NCI-H2029 treated with DMSO at 0.1 percent for 48 hours (cell line): Measurements from ENCODE around the gene C1orf210.

Source experiments
- DNase-seq: peaks from one replicate; lab custom pipeline; 2025; lab: John Stamatoyannopoulos, UW

C1orf210 gene

DNA sequence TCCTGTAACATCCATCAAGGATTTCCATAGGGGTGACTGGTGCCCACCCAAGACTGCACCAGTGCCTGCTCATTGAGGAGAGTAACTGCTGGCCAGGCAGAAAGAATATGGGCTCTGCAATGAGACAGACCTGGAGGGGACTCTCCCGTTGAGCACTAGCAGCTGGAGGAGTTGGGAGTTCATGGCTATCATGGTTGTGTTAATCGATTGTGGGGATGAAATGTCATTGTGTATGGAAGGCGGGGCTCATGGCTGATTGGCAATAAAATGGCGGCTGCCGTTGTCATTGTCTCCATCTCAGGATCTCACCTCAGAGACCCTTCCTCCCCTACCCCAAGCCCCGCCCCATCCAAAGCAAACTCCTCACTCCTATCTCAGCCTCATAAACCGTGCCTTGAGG is 11.7 kb downstream of the C1orf210 start:
- DNase-seq: no peak

DNA sequence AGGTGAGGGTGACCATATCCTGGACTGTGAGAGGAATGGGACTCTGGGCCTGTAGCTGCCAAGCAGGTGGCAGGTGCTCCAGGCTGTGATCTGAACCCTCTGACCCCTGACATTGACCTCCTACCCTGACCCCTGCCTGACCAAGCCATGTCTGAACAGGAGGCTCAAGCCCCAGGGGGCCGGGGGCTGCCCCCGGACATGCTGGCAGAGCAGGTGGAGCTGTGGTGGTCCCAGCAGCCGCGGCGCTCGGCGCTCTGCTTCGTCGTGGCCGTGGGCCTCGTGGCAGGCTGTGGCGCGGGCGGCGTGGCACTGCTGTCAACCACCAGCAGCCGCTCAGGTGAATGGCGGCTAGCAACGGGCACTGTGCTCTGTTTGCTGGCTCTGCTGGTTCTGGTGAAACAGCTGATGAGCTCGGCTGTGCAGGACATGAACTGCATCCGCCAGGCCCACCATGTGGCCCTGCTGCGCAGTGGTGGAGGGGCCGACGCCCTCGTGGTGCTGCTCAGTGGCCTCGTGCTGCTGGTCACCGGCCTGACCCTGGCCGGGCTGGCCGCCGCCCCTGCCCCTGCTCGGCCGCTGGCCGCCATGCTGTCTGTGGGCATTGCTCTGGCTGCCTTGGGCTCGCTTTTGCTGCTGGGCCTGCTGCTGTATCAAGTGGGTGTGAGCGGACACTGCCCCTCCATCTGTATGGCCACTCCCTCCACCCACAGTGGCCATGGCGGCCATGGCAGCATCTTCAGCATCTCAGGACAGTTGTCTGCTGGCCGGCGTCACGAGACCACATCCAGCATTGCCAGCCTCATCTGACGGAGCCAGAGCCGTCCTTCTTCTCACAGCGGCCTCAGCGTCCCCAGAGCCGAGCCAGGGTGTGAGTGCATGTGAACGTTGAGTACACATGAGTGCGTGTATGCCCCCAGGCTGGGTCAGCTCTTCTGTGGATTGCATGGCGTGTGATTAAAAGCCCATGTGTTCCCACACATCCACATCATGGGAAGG is 12.5 kb downstream of the C1orf210 start:
- no peak for DNase-seq

DNA sequence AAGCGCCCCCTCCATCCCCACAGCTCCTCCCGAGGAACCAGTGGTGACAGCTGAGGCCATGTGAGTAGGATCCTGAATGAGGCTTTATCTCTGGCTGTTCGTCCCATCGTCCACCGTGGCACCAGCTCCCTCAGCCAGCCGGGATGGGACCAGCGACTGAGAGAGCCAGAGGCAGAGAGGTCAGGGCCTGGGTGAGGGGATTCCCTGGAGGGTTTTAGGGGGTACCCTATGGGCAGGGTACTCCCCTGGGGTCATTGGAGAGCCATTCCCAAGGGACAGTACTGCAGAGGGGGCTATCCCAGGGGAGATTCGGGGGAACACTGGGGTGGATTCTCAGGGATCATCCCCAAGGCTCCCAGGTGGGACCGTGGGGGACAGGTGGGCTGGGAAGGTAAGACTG is 13.2 kb downstream of the C1orf210 start:
- no peak for DNase-seq

DNA sequence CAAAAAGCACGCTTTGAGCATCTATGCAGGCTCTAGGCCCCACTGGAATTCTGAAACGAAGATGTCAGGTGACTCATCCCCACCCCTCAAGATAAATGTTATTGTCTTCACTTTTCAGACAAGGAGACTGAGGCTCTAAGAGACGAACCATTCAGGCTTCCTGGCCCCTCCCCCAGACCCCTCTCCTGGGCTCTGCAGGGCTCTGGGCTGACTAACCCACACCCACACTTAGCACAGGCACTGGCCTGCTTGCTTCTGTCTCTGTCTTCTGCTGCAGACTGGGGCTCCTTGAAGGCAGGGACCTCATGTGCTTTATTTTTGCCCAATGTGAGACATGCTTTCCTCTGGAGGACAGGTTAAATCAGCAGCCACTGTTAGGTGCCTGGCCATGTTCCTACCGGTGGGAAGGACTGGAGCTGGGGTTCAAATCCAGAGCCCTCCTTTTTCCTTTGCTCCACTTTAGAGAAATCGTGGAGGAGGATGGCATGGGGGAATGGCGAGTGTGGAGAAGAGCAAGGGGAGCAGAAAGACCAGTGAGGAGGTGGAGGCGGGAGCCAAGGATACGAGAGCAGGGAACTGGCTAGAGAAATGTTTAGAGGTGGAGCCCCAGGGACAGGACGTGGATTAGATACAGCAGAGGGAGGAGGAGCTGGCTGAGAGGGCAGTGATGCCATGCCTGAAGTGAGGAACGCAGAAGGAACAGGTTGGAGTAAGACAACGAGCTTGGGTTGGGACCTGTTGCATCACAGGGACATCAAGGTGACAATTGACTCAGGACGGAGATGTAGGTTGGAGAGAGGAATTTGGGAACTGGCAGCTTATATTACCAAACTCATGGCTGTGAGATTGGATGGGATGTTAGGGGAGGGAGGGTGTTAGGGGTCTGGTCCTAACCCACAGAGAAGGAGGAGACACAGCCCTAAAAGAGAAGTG is 13.9 kb downstream of the C1orf210 start:
- DNase-seq: no peak

DNA sequence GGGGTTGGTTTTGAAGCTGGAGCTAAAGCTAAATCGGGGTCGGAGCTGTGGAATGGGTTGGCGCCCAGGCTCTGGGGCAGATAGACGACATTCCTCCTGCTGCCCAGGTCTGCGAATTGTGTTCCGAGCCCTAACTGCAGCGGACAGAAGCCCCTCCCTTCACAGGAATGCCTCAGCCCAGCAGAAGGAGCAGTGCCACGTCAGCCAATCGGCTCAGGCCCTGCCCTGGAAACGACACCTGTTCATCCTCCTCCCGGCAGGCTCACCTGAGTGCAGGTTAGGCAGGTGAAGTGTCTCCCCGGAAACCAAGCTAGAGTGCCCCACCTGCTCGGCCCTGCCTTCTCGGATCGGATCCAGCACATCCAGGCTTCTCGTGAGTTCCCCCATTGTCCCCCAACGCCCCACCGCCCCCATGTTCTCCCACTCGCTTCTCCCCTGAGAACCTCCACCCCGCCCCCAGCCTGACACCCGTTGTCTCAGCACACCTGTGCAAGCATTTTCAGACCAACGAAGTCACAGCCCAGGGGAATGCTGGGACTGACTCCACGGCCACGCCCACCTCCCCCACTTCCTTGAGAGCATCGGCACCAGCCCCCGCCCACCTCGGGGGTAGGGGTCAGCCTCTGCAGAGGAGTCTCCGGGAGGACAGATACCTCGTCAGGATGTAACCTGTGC is 14.8 kb downstream of the C1orf210 start:
- DNase-seq: peak; percentile 87

DNA sequence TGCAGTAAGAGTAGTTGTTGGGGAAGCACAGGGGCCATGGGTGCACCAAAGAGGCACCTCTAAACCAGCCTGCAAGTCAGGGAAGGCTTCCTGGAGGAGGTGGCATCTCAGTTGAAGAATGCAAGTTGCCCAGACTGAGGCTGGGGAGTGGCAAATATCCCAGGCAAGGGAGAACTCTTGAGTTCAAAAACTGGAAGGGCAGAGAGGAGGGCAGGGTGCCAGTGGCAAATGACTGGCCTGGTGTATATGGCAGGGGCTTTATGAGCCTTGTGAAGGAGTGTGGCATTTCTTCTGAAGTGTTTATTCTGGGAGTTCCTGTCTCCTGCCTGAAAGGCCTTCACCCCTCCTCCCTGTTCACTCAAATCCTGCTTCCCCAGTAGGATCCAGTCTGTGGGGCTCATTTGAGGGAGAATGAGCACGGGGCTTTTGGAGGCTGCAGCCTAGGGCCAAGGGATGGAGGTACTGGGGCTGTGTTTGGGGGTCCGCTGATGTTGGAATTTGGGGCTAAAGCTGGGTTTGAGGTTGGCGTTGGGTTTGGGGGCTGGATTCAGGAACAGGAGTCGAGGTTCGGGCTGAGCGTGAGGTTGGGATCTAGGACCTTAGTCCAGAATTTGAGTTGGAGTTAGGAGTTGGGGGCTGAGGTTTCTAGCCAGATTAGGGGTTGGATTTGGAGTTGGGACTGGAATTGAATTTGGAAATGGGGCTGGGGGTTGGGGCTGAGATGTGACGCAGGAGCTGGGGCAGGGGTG is 15.6 kb downstream of the C1orf210 start, which contains the start of gene TMEM125:
TMEM125 (plus strand) TSS at position 357 of the 749 bp plus-strand sequence. CDS start 2,740 bp downstream, outside the sequence.
- peak; percentile 98 for DNase-seq

DNA sequence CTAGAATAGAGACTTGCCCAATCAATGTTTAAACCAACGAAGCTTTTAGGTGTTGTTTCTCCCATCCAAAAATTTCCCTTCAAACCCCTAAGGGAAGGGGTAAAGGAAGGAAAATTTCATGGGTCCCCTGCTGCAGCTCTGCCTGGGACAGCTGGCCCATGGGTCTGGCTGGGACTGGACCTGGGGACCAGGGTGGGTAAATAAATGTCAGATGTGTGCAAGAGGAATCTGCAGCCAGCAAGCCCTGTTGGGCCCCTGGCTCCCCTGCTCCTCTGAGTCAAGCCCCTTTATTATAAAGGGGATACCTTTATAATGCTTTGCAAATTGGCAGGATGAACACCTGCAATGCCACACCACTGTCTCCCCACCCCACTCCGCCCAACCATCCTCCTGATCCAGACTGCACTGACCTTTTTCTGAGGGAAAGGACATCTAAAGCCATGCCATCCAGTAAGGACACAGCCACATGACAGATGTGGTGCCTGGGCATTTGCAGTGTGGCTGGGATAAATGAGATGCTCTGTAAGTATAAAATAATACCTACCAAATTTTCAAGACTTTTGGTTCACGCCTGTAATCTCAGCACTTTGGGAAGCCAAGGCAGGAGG is 17.5 kb downstream of the C1orf210 start:
- no peak for DNase-seq

DNA sequence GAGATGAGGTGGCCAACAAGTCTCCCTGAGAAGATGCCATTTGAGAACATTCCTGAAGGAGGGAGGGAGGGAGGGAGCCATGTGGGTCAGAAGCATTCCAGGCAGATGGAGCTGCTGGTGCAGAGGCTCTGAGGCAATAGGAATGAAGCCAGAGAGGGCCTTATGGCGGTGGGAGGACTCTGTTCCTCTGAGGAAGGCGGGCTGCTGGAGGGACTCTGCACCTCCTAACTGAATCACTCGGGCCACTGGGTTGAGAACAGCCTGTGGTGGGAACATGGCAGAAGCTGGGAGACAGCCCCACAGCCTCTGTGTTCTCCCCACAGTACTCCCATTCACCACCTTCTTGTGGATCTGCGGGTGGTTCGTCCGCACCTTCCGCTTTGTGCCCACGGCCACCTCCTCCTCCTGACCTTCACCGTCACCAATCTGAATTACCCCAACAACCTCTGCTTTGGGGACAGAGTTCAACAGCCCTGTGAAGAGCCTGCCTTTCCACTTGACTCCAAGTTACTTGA is 18.0 kb downstream of the C1orf210 start:
- no peak for DNase-seq

DNA sequence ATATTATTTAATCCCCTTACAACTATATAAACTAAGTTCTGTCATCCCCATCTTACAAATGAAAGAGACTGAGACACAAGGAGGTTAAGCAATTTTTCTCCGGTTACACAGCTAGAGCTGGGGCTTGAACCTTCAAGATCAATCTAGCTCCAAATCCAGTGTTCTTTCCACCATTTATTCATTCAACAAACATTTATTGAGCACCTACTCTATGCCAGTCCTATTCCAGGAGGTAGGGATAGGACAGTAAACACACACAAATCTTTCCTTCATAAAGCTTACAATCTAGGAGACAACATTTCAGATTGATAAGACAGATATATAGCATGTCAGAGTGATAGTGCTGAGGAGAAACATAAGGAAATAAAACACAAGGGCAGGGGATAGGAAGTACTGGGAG is 18.5 kb downstream of the C1orf210 start:
- no peak for DNase-seq

DNA sequence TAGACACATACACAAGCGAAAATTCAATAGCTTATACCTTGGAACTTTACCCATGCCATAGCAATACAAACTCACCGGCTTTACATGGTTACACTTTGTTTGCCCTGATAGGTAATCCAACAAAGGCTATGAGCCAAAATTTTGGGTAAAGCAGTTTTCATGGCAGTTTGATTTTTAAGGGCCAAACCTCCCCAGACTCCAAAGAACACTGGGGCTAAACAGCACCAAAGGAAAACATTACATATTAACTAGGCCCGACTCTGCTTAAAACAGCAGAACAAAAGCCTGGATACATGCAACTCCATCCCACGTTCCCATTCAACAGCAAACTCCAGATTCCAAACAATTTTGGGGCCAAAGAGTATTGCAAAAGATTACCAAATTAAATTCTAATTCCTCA is 19.9 kb downstream of the C1orf210 start:
- DNase-seq: no peak

DNA sequence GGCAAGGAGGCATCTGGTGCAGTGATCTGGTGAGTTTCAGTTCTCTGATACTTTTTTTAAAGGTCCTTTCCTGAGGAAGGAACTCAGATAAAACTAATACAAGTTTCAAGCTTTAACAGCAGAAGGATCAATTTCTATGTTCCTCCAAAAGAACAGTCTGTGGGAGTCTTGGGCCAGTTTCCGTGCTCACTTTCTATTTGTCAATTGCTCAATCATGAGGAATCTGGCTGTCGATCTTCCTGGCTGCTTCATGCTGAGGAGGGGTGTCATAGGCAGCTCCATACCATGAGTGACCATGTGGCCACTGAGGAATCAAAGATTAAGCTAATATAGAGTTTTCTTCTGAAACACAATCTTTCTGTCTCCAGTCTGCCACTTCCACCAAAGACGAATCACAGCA is 27.0 kb downstream of the C1orf210 start:
- DNase-seq: no peak

DNA sequence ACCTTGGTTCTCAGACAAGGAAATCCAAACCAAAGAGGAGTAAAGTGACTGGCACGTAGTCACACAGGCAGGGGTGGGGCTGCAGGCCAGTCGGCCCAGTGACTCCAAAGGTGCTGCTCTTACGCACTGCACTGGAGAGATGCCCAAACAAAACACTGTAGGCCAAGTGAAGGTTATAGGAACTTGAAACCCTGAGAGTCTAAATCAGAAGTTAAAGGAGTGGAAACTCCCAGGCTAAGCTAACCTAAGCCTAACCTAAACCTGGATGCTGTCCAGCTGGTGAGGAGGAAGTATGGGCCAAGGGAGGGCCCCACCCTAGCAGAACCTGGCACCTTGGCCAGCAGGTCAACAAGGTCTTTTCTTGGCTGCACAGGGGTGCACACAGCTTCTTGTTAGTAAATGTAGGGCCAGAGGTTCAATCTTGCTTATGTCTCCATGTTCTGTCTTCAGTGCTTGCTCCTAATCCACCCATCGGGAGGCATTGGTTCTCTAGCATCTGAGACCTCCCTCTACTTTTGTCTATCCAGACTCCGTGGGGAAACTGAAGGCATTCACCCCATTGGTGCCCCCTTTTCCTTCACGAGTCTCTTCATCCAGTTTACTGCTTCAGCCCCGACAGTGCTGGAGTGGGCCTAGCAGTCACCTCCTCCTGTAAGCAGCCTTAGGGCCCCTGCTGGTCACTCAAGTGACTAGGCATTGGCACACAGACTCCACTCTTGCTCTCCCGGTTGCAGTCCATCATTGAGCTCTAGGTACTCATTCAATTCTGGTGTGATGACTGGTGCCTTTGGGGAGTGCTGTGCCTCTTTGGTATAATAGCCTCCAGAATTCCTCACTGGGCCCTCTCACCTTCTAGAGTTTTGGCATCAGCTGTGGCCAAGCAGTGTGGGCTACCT is 28.5 kb downstream of the C1orf210 start:
- no peak for DNase-seq

DNA sequence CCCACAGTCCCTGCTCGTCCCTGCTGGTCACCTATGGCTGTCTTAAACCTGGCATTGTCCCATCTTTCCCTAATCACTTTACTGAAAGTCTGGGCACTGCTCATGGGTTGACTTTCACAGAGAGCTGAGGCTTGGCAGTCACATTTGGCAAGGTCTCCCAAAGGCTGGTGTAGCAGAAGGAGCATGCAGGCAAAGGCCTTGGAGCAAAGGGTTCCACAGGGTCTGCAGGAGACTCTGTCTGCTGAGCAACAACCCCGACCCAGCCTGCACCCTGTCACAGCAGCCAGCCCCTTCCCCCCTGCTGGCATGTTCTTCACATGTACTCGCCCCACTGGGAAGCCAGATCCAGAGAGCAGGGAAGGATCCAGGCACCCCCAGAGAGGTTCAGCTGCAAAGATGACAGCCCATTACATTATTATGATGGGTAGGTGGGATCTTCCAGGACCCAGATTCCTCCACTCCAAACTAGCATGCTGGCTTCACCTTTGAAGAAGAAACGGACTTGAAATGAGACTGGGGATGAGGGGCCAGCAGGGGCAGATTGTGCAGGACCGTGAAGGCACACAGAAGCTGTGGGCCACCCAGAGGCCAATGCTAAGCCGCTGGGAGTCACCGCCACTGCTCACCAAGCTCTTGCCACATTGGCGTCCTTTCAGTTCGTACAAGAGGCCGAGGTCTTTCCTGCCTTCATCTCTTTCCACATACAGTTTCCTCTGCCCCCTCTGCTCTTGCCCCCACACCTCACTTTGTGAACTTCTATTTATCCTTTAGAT is 29.8 kb downstream of the C1orf210 start:
- DNase-seq: no peak

DNA sequence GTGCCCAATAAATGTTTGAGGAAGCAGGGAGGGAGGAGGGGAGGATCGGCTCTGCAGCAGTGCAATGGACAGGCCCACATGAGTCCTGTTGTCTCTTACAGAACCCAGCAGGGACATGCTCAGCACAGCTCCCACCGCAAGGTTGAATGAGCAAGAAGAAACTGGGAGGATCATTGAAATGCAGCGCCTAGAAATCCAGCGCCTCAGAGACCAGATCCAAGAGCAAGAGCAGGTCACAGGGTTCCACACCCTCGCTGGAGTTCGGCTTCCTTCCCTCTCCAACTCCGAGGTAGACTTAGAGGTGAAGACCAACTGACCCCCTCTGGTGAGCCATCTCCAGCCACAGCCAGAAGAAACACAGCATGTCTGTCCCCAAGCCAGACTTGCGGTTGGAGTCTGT is 31.5 kb downstream of the C1orf210 start:
- no peak for DNase-seq

DNA sequence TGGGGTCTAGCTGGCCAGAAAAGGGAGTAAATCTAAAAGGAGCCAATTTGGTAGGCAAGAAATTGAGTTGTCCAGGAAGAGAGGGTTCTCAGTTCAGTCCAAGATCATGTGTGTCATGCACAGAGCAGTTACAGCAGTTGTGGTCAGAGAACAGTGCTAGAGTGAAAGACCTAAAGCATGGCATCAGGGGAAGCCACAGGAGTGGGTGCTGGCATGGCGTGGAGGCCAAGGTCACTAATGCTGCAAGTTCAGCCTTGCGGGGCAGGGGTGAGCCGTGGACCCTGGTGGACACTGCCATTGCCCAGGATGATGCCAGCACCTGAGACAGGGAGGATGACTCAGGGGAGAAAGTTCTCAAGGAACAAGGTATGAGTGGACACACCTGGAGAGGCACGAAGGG is 32.2 kb downstream of the C1orf210 start:
- no peak for DNase-seq

DNA sequence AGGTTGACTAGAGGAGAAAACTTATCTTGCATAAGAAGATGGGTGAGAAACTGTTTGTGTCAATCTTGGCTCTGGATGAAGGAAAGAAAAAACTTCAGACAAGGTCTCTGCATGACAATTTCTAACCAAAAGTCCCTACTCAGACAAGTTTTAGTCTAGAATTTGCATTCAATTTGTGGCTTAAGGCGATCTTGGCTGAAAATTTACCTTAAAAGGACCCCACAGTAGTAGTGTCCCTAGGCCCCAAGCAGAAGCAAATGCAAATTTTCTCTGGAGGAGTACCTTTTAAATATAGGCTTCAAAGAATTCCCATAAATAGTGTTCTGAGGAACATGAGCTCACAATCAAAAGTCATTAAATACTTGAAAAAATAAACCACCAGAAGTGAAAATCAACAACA is 33.2 kb downstream of the C1orf210 start:
- DNase-seq: no peak

DNA sequence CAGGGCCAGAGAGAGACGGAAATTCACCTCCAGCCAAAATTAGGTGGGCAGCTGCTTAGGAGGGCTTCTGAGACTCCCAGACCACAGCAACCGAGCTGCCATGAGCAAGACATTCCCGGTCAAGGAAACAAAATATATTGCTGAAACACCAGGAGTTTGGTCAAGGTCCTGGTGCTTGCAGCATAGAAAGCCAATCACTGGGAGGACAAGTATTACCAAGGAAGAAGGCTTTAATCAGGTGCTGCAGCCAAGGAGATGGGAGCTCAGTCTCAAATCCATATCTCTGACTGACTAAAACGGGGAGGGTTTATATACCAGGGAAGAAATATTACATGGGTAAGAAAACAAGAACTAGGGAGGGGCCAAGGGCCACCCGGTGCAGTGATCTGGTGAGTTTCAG is 34.4 kb downstream of the C1orf210 start:
- no peak for DNase-seq

DNA sequence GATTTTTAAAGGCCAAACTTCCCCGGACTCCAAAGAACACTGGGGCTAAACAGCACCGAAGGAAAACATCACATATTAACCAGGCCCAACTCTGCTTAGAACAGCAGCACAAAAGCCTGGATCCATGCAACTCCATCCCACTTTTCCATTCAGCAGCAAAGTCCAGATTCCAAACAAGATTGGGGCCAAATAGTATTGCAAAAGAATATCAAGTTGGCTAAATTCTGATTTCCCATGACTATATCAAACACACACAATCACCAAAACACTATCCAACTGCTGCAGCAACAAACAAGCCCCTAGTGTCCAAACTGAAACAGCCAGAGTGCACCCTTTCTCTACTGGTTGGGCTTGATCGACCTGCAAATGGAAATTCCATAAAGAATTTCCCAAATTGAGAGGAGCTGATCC is 35.0 kb downstream of the C1orf210 start:
- no peak for DNase-seq
